ENCODE measurements around the gene PATZ1. TPM values are rescaled to one million over a fixed set of nuclear protein-coding genes. Genes with fewer than 3 reads are reported as not detected.

The PATZ1 gene
- polyA plus RNA-seq, 1 of the 3 experiments (the other 2 are of a cell fraction): 21.8 TPM

DNA sequence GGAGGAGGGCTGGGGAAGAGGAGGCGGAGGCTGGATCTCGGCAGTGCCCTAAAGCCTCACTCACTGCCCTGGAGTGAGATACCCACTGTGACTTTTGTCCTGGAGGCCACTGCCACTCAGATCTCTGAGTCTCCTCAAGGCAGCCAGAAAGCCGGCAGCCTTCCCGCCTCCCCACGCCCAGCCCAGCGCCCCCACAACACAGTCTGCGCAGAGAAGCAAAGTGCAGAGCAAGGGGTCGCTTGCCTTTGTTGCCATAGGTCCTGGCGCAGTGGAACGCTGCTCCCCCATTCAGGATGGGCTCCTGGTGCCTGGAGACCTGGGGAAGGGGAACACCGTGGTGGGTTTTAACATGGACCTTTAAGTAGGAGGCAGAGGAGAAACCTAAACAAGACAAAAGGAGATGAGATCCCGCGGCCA is 17.6 kb downstream of the PATZ1 start:
- H3K9ac ChIP-seq: no peak overlapping the region
- ChIA-PET CTCF (interaction anchor here (3.4 kb wide), 1 partner anchor 15 kb away, joined by 26 read pairs; no protein-coding TSS in a partner anchor), POLR2A (no interaction called here)
- H3K9me3 ChIP-seq: no peaks in the 10 kb centered on the region
- no peaks in the 10 kb centered on the region for H3K27me3 ChIP-seq (ENCODE audit: insufficient read depth)
- no peaks in the 10 kb centered on the region for H4K20me1 ChIP-seq (ENCODE audit: insufficient read depth)
- peaks cover 13% of the 10 kb centered on the region for H3F3A ChIP-seq (replicated peaks; ENCODE audit: insufficient read depth)
- no peak overlapping the region for H3K27ac ChIP-seq (ENCODE audit: low read depth in 2 of 2, low read length in 1 of 2)
- 96% methylated on average over 11 of the region's 13 CpGs for WGBS (ENCODE audit: low lambda C conversion rate)
- peaks cover 23% of the 10 kb centered on the region for H3K79me2 ChIP-seq (ENCODE audit: insufficient read depth)
- H3K36me3 ChIP-seq (replicated peaks in 1 of 2; ENCODE audit: control insufficient read depth in 1 of 2, insufficient read depth in 2 of 2, low read length in 1 of 2): peaks cover 44 to 74% of the 10 kb centered on the region in 2 experiments
- H3K9me2 ChIP-seq: no peaks in the 10 kb centered on the region
- DNase-seq: no peak
- no peak overlapping the region for H3K4me3 ChIP-seq (ENCODE audit: low read depth in 2 of 2, low read length in 1 of 2)
- no peaks in the 10 kb centered on the region for H3K4me1 ChIP-seq (ENCODE audit: control insufficient read depth in 1 of 2, insufficient read depth in 2 of 2, low read depth in 1 of 2, low read length in 1 of 2)
- no peak overlapping the region for H3K4me2 ChIP-seq
- TF ChIP-seq TAF1 (IDR thresholded peaks at IDR 0.05; ENCODE audit: borderline replicate concordance, low read depth, low read length): no peak
- no peak for TF ChIP-seq YY1 (IDR thresholded peaks at IDR 0.05; ENCODE audit: low read depth)
- no peak for TF ChIP-seq MXI1 (IDR thresholded peaks at IDR 0.05; ENCODE audit: low read depth, low read length)
- no peak for TF ChIP-seq RFX5 (IDR thresholded peaks at IDR 0.05; ENCODE audit: low read length)
- no peak for TF ChIP-seq POLR2AphosphoS5 (IDR thresholded peaks at IDR 0.05; ENCODE audit: low read depth, low read length)
- TF ChIP-seq FOXJ3 (CRISPR knock-in tag; IDR thresholded peaks at IDR 0.05): no peak
- H2AFZ ChIP-seq (ENCODE audit: low read depth): no peak overlapping the region

DNA sequence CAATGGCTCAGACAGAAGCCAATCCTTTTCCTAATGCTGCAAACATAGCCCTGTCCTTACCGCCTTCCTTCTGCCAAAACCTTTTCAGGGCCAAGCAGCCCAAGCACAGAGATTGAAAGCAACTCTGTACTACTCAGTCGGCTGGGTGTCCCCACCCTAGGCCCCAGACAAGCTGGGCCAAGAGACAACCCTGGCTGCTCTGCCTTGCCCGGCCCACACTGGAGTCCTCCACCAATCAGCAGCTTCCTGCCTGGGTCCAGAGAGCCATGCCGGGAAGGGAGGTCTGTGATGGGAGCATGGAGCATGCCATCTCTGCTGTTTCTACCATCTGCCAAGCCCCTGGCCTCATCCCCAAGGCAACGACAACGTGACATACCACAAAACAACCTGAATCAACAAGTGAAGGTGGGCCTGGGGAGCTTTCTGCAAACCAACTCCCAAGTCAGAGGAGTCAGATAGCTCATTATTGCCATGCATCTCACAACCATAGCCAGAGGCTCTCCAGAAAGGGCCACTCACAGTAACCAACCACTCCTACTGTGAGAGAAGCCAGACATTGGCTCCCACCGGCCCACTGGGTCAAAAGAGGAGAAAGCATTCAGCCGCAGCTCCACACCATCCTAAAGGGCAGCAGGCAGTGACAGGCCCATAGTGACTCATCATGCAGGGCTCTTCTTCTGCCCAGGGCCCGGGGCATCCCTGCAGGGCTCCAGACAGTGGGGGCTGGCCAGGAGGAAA is 18.2 kb downstream of the PATZ1 start:
- no peak overlapping the region for H2AFZ ChIP-seq (ENCODE audit: low read depth)
- TF ChIP-seq GABPA (IDR thresholded peaks at IDR 0.05; ENCODE audit: low read depth) (no peak), ELF1 (IDR thresholded peaks at IDR 0.05) (no peak), RXRA (IDR thresholded peaks at IDR 0.05; ENCODE audit: borderline replicate concordance, low read depth) (no peak), TEAD4 (IDR thresholded peaks at IDR 0.05; ENCODE audit: borderline replicate concordance, insufficient read depth) (no peak), TAF1 (IDR thresholded peaks at IDR 0.05; ENCODE audit: borderline replicate concordance, low read depth, low read length) (no peak)
- TF ChIP-seq, protein P1, sequence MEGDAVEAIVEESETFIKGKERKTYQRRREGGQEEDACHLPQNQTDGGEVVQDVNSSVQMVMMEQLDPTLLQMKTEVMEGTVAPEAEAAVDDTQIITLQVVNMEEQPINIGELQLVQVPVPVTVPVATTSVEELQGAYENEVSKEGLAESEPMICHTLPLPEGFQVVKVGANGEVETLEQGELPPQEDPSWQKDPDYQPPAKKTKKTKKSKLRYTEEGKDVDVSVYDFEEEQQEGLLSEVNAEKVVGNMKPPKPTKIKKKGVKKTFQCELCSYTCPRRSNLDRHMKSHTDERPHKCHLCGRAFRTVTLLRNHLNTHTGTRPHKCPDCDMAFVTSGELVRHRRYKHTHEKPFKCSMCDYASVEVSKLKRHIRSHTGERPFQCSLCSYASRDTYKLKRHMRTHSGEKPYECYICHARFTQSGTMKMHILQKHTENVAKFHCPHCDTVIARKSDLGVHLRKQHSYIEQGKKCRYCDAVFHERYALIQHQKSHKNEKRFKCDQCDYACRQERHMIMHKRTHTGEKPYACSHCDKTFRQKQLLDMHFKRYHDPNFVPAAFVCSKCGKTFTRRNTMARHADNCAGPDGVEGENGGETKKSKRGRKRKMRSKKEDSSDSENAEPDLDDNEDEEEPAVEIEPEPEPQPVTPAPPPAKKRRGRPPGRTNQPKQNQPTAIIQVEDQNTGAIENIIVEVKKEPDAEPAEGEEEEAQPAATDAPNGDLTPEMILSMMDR (IDR thresholded peaks at IDR 0.05): no peak
- TF ChIP-seq, protein P2, sequence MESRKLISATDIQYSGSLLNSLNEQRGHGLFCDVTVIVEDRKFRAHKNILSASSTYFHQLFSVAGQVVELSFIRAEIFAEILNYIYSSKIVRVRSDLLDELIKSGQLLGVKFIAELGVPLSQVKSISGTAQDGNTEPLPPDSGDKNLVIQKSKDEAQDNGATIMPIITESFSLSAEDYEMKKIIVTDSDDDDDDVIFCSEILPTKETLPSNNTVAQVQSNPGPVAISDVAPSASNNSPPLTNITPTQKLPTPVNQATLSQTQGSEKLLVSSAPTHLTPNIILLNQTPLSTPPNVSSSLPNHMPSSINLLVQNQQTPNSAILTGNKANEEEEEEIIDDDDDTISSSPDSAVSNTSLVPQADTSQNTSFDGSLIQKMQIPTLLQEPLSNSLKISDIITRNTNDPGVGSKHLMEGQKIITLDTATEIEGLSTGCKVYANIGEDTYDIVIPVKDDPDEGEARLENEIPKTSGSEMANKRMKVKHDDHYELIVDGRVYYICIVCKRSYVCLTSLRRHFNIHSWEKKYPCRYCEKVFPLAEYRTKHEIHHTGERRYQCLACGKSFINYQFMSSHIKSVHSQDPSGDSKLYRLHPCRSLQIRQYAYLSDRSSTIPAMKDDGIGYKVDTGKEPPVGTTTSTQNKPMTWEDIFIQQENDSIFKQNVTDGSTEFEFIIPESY (IDR thresholded peaks at IDR 0.05; ENCODE audit: borderline replicate concordance, low read depth): no peak
- ChIA-PET POLR2A (interaction anchor here (1.6 kb wide), 1 partner anchor 12 kb away, joined by 7 read pairs; no protein-coding TSS in a partner anchor), CTCF (interaction anchor here (1.3 to 3.4 kb wide), 2 partner anchors 10 to 14 kb away, joined by 4 to 26 read pairs; no protein-coding TSS in a partner anchor)
- H3F3A ChIP-seq (replicated peaks; ENCODE audit: insufficient read depth): peaks cover 10% of the 10 kb centered on the region
- H4K20me1 ChIP-seq (ENCODE audit: insufficient read depth): no peaks in the 10 kb centered on the region
- H3K9me2 ChIP-seq: no peaks in the 10 kb centered on the region
- no peaks in the 10 kb centered on the region for H3K9me3 ChIP-seq
- DNase-seq: no peak
- no peak overlapping the region for H3K4me3 ChIP-seq (ENCODE audit: low read depth in 2 of 2, low read length in 1 of 2)
- WGBS (ENCODE audit: low lambda C conversion rate): 81% methylated on average over 5 of the region's 9 CpGs
- peaks cover 23% of the 10 kb centered on the region for H3K79me2 ChIP-seq (ENCODE audit: insufficient read depth)
- H3K9ac ChIP-seq: no peak overlapping the region
- no peak overlapping the region for H3K4me2 ChIP-seq
- no peak overlapping the region for H3K27ac ChIP-seq (ENCODE audit: low read depth in 2 of 2, low read length in 1 of 2)
- no peaks in the 10 kb centered on the region for H3K27me3 ChIP-seq (ENCODE audit: insufficient read depth)
- no peaks in the 10 kb centered on the region for H3K4me1 ChIP-seq (ENCODE audit: control insufficient read depth in 1 of 2, insufficient read depth in 2 of 2, low read depth in 1 of 2, low read length in 1 of 2)
- H3K36me3 ChIP-seq (replicated peaks in 1 of 2; ENCODE audit: control insufficient read depth in 1 of 2, insufficient read depth in 2 of 2, low read length in 1 of 2): peaks cover 39 to 68% of the 10 kb centered on the region in 2 experiments

Measured in SK-N-SH (cell line).